Measurements from ENCODE around the gene B4GALNT3.

The B4GALNT3 gene

GRCh38 chr12:539540-540310 is 80.0 kb downstream of the B4GALNT3 start:
- no peak for DNase-seq (ENCODE audit: low read depth)

GRCh38 chr12:541676-542324 is 82.1 kb downstream of the B4GALNT3 start:
- DNase-seq (ENCODE audit: low read depth): no peak

- no peak for DNase-seq (ENCODE audit: low read depth)
Observed at GRCh38 chr12:542395-543113, 82.8 kb downstream of the B4GALNT3 start.

- no peak for DNase-seq (ENCODE audit: low read depth)
Observed at GRCh38 chr12:543114-543451, 83.3 kb downstream of the B4GALNT3 start.

- no peak for DNase-seq (ENCODE audit: low read depth)
Observed at GRCh38 chr12:544142-544541, 84.4 kb downstream of the B4GALNT3 start.

GRCh38 chr12:544941-545635 is 85.3 kb downstream of the B4GALNT3 start:
- DNase-seq (ENCODE audit: low read depth): no peak

GRCh38 chr12:545835-546234 is 86.1 kb downstream of the B4GALNT3 start:
- DNase-seq (ENCODE audit: low read depth): no peak

- DNase-seq (ENCODE audit: low read depth): no peak
Observed at GRCh38 chr12:546265-546919, 86.7 kb downstream of the B4GALNT3 start.

GRCh38 chr12:546920-547845 is 87.4 kb downstream of the B4GALNT3 start:
- peak; percentile 45 for DNase-seq (ENCODE audit: low read depth)

- DNase-seq (ENCODE audit: low read depth): no peak
Observed at GRCh38 chr12:547883-548470, 88.2 kb downstream of the B4GALNT3 start.

- no peak for DNase-seq (ENCODE audit: low read depth)
Observed at GRCh38 chr12:549476-550082, 89.8 kb downstream of the B4GALNT3 start.

- DNase-seq (ENCODE audit: low read depth): no peak
Observed at GRCh38 chr12:550473-551260, 90.9 kb downstream of the B4GALNT3 start.

GRCh38 chr12:552466-552865 is 92.7 kb downstream of the B4GALNT3 start:
- no peak for DNase-seq (ENCODE audit: low read depth)

- DNase-seq (ENCODE audit: low read depth): no peak
Observed at GRCh38 chr12:553216-554000, 93.7 kb downstream of the B4GALNT3 start.

- DNase-seq (ENCODE audit: low read depth): no peak
Observed at GRCh38 chr12:554001-554285, 94.2 kb downstream of the B4GALNT3 start.

GRCh38 chr12:556498-556897 is 96.8 kb downstream of the B4GALNT3 start:
- no peak for DNase-seq (ENCODE audit: low read depth)

GRCh38 chr12:558580-558979 is 98.8 kb downstream of the B4GALNT3 start:
- DNase-seq (ENCODE audit: low read depth): no peak

GRCh38 chr12:559208-559905 is 99.6 kb downstream of the B4GALNT3 start:
- DNase-seq (ENCODE audit: low read depth): no peak

Data from stimulated activated CD8-positive, alpha-beta memory T cell treated with anti-CD3 and anti-CD28 coated beads, Interleukin-12 subunit alpha, Interleukin-12 subunit beta, amount 100 ng/mL, for 1 hour (primary cell).